Stimulated activated memory B cell treated with anti-CD40 and anti-IgM and Interleukin-4, amounts not matched to agents 10 μg/mL and 1 μg/mL and 100 μg/mL, for 72 hours (primary cell): ENCODE measurements around the gene HAND1.

Experiments
- ATAC-seq: fragments of 150-1000 bp; cut with Tn5 transposase; 2 replicates; pipeline ENCODE4 v1.10.0; 2021
- H3K27ac Mint-ChIP-seq: one replicate; pipeline ENCODE4 v1.8.0; 2022; ENCODE audit warnings: mild to moderate bottlenecking, mixed read lengths
- H3K27me3 Mint-ChIP-seq: one replicate; pipeline ENCODE4 v1.8.0; 2022; ENCODE audit warnings: mixed read lengths
- H3K36me3 Mint-ChIP-seq: one replicate; pipeline ENCODE4 v1.8.0; 2022; ENCODE audit warnings: mixed read lengths
- H3K4me1 Mint-ChIP-seq: one replicate; pipeline ENCODE4 v1.8.0; 2022; ENCODE audit warnings: mixed read lengths
- H3K4me3 Mint-ChIP-seq: one replicate; pipeline ENCODE4 v1.8.0; 2022; ENCODE audit warnings: mild to moderate bottlenecking, moderate library complexity, mixed read lengths
- H3K9me3 Mint-ChIP-seq: one replicate; pipeline ENCODE4 v1.8.0; 2022; ENCODE audit warnings: mixed read lengths

Gene HAND1

GRCh38 chr5:154464438-154464837 lies 13.6 kb downstream of the HAND1 start:
- no peak overlapping the region for H3K4me3 Mint-ChIP-seq
- H3K4me1 Mint-ChIP-seq: peaks cover 9% of the 10 kb centered on the region
- no peaks in the 10 kb centered on the region for H3K36me3 Mint-ChIP-seq
- ATAC-seq: no peak
- no peaks in the 10 kb centered on the region for H3K9me3 Mint-ChIP-seq
- no peak overlapping the region for H3K27ac Mint-ChIP-seq
- peaks cover 17% of the 10 kb centered on the region for H3K27me3 Mint-ChIP-seq

GRCh38 chr5:154461531-154461930 lies 16.5 kb downstream of the HAND1 start:
- Mint-ChIP-seq H3K9me3 (no peaks in the 10 kb centered on the region), H3K4me1 (peaks cover 9% of the 10 kb centered on the region), H3K27me3 (no peaks in the 10 kb centered on the region), H3K27ac (no peak overlapping the region), H3K36me3 (peaks cover 12% of the 10 kb centered on the region), H3K4me3 (no peak overlapping the region)
- ATAC-seq: no peak

- H3K27me3 Mint-ChIP-seq: no peaks in the 10 kb centered on the region
- ATAC-seq: no peak
- H3K4me3 Mint-ChIP-seq: no peak overlapping the region
- peaks cover 22% of the 10 kb centered on the region for H3K36me3 Mint-ChIP-seq
- H3K9me3 Mint-ChIP-seq: no peaks in the 10 kb centered on the region
- H3K4me1 Mint-ChIP-seq: peaks cover 9% of the 10 kb centered on the region
- no peak overlapping the region for H3K27ac Mint-ChIP-seq
Measured at GRCh38 chr5:154460172-154460571, 17.9 kb downstream of the HAND1 start.

- H3K27ac Mint-ChIP-seq: no peak overlapping the region
- H3K9me3 Mint-ChIP-seq: no peaks in the 10 kb centered on the region
- no peaks in the 10 kb centered on the region for H3K27me3 Mint-ChIP-seq
- H3K4me1 Mint-ChIP-seq: peaks cover 9% of the 10 kb centered on the region
- H3K36me3 Mint-ChIP-seq: peaks cover 30% of the 10 kb centered on the region
- H3K4me3 Mint-ChIP-seq: no peak overlapping the region
- ATAC-seq: no peak
Measured at GRCh38 chr5:154459015-154459414, 19.0 kb downstream of the HAND1 start.

- H3K27ac Mint-ChIP-seq: no peak overlapping the region
- H3K4me1 Mint-ChIP-seq: peaks cover 9% of the 10 kb centered on the region
- no peak overlapping the region for H3K4me3 Mint-ChIP-seq
- no peaks in the 10 kb centered on the region for H3K9me3 Mint-ChIP-seq
- H3K27me3 Mint-ChIP-seq: no peaks in the 10 kb centered on the region
- peaks cover 48% of the 10 kb centered on the region for H3K36me3 Mint-ChIP-seq
- ATAC-seq: no peak
Measured at GRCh38 chr5:154456540-154456939, 21.5 kb downstream of the HAND1 start.

GRCh38 chr5:154455585-154455984 lies 22.4 kb downstream of the HAND1 start:
- ATAC-seq: no peak
- H3K36me3 Mint-ChIP-seq: peaks cover 55% of the 10 kb centered on the region
- H3K4me1 Mint-ChIP-seq: peaks cover 5% of the 10 kb centered on the region
- no peaks in the 10 kb centered on the region for H3K27me3 Mint-ChIP-seq
- no peak overlapping the region for H3K4me3 Mint-ChIP-seq
- H3K9me3 Mint-ChIP-seq: no peaks in the 10 kb centered on the region
- no peak overlapping the region for H3K27ac Mint-ChIP-seq

GRCh38 chr5:154451957-154452356 lies 26.1 kb downstream of the HAND1 start:
- H3K9me3 Mint-ChIP-seq: no peaks in the 10 kb centered on the region
- no peaks in the 10 kb centered on the region for H3K27me3 Mint-ChIP-seq
- no peak for ATAC-seq
- peaks cover 25% of the 10 kb centered on the region for H3K4me1 Mint-ChIP-seq
- no peak overlapping the region for H3K4me3 Mint-ChIP-seq
- H3K27ac Mint-ChIP-seq: no peak overlapping the region
- peaks cover 50% of the 10 kb centered on the region for H3K36me3 Mint-ChIP-seq

GRCh38 chr5:154449786-154450185 lies 28.2 kb downstream of the HAND1 start:
- H3K4me3 Mint-ChIP-seq: no peak overlapping the region
- no peaks in the 10 kb centered on the region for H3K9me3 Mint-ChIP-seq
- H3K27me3 Mint-ChIP-seq: no peaks in the 10 kb centered on the region
- ATAC-seq: no peak
- H3K27ac Mint-ChIP-seq: no peak overlapping the region
- peaks cover 35% of the 10 kb centered on the region for H3K36me3 Mint-ChIP-seq
- H3K4me1 Mint-ChIP-seq: peaks cover 34% of the 10 kb centered on the region

- no peak for ATAC-seq
- H3K9me3 Mint-ChIP-seq: no peaks in the 10 kb centered on the region
- H3K4me1 Mint-ChIP-seq: peaks cover 46% of the 10 kb centered on the region
- no peaks in the 10 kb centered on the region for H3K27me3 Mint-ChIP-seq
- peak overlapping the region; percentile 79 for H3K4me3 Mint-ChIP-seq
- peaks cover 19% of the 10 kb centered on the region for H3K36me3 Mint-ChIP-seq
- no peak overlapping the region for H3K27ac Mint-ChIP-seq
Measured at GRCh38 chr5:154447089-154447725, 30.8 kb downstream of the HAND1 start.

GRCh38 chr5:154446195-154447088 lies 31.6 kb downstream of the HAND1 start:
- Mint-ChIP-seq H3K4me1 (peaks cover 53% of the 10 kb centered on the region), H3K9me3 (no peaks in the 10 kb centered on the region), H3K27me3 (no peaks in the 10 kb centered on the region), H3K36me3 (peaks cover 21% of the 10 kb centered on the region), H3K4me3 (peak overlapping the region; percentile 79), H3K27ac (peak overlapping the region; percentile 89)
- ATAC-seq: peak; percentile 5

- Mint-ChIP-seq H3K27me3 (no peaks in the 10 kb centered on the region), H3K4me1 (peaks cover 50% of the 10 kb centered on the region)
Measured at GRCh38 chr5:154445422-154446194, 32.4 kb downstream of the HAND1 start, which contains the start of gene SAP30L. TSS of gene SAP30L (plus strand) at chr5:154445997. CDS start at chr5:154446605, 608 bp downstream.

GRCh38 chr5:154444556-154445421 lies 33.2 kb downstream of the HAND1 start:
- Mint-ChIP-seq H3K27ac (peak overlapping the region; percentile 89), H3K27me3 (no peaks in the 10 kb centered on the region), H3K9me3 (no peaks in the 10 kb centered on the region), H3K4me1 (peaks cover 46% of the 10 kb centered on the region), H3K36me3 (peaks cover 24% of the 10 kb centered on the region), H3K4me3 (peak overlapping the region; percentile 97)
- no peak for ATAC-seq

More at GRCh38 chr5:154445422-154446194, 32.4 kb downstream of the HAND1 start, which contains the start of gene SAP30L:
- peak; percentile 98 for ATAC-seq
- peaks cover 24% of the 10 kb centered on the region for H3K36me3 Mint-ChIP-seq
- peak within 1 kb of the TSS; percentile 97 for H3K4me3 Mint-ChIP-seq
- no peaks in the 10 kb centered on the region for H3K9me3 Mint-ChIP-seq
- peak within 1 kb of the TSS; percentile 89 for H3K27ac Mint-ChIP-seq

GRCh38 chr5:154442801-154443200 lies 35.2 kb downstream of the HAND1 start:
- H3K9me3 Mint-ChIP-seq: no peaks in the 10 kb centered on the region
- H3K36me3 Mint-ChIP-seq: peaks cover 39% of the 10 kb centered on the region
- H3K4me3 Mint-ChIP-seq: no peak overlapping the region
- H3K4me1 Mint-ChIP-seq: peaks cover 35% of the 10 kb centered on the region
- no peak overlapping the region for H3K27ac Mint-ChIP-seq
- no peaks in the 10 kb centered on the region for H3K27me3 Mint-ChIP-seq
- no peak for ATAC-seq

GRCh38 chr5:154440540-154440939 lies 37.5 kb downstream of the HAND1 start:
- Mint-ChIP-seq H3K27me3 (no peaks in the 10 kb centered on the region), H3K4me1 (peaks cover 26% of the 10 kb centered on the region), H3K27ac (no peak overlapping the region), H3K9me3 (no peaks in the 10 kb centered on the region), H3K36me3 (peaks cover 59% of the 10 kb centered on the region), H3K4me3 (no peak overlapping the region)
- no peak for ATAC-seq
